22Rv1 (cell line): ENCODE data around the gene MUTYH.

ENCODE experiments used
- H3K27ac ChIP-seq: fragments of 450-650 bp; 2 replicates; pipeline ENCODE4 v1.5.1; 2017
- ZFX ChIP-seq: fragments of 450-650 bp; IDR thresholded peaks from 2 replicates; pipeline ENCODE4 v1.6.1; 2017; ENCODE audit warnings: antibody characterized with exemption, borderline replicate concordance
- TF ChIP-seq, protein P1 (sequence below): fragments of 450-650 bp; IDR thresholded peaks from 2 replicates; pipeline ENCODE4 v1.5.1; 2017; ENCODE audit warnings: mild to moderate bottlenecking

Gene MUTYH

GRCh38 chr1:45348609-45348965 is 8.3 kb upstream of the MUTYH start:
- TF ChIP-seq, protein P1, sequence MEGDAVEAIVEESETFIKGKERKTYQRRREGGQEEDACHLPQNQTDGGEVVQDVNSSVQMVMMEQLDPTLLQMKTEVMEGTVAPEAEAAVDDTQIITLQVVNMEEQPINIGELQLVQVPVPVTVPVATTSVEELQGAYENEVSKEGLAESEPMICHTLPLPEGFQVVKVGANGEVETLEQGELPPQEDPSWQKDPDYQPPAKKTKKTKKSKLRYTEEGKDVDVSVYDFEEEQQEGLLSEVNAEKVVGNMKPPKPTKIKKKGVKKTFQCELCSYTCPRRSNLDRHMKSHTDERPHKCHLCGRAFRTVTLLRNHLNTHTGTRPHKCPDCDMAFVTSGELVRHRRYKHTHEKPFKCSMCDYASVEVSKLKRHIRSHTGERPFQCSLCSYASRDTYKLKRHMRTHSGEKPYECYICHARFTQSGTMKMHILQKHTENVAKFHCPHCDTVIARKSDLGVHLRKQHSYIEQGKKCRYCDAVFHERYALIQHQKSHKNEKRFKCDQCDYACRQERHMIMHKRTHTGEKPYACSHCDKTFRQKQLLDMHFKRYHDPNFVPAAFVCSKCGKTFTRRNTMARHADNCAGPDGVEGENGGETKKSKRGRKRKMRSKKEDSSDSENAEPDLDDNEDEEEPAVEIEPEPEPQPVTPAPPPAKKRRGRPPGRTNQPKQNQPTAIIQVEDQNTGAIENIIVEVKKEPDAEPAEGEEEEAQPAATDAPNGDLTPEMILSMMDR = no peak
- no peak for TF ChIP-seq ZFX
- peak overlapping the region; percentile 78 for H3K27ac ChIP-seq

GRCh38 chr1:45348020-45348419 is 7.8 kb upstream of the MUTYH start:
- no peak for TF ChIP-seq ZFX
- TF ChIP-seq, protein P1 = no peak
- H3K27ac ChIP-seq = peak overlapping the region; percentile 78

GRCh38 chr1:45346473-45346872 is 6.2 kb upstream of the MUTYH start:
- no peak for TF ChIP-seq ZFX
- TF ChIP-seq, protein P1 = no peak
- H3K27ac ChIP-seq = no peak overlapping the region

DNA sequence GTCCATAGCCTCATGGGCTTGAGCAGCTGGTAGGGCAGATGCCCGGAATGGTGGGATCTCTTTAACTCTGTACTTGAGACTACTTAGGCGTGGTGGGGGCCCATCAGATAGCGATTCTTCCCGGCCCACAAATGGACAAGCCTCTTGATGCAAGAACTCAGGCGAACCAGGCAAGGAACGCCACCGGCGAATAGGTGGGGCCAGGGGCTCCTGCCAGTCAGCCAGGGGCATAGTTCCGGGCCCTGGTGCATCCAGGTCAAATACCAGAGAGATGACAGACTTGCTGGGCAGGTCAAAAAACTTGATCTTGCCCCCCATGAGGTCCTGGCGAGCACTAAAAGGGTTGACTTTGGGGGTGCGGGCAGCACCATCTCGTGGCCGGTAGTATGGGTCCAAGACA is 4.8 kb upstream of the MUTYH start:
- H3K27ac ChIP-seq = no peak overlapping the region
- TF ChIP-seq, protein P1 = no peak
- TF ChIP-seq ZFX = no peak

GRCh38 chr1:45344499-45344898 is 4.3 kb upstream of the MUTYH start:
- H3K27ac ChIP-seq = no peak overlapping the region
- TF ChIP-seq, protein P1 = no peak
- no peak for TF ChIP-seq ZFX

- peak overlapping the region; percentile 98 for H3K27ac ChIP-seq
- TF ChIP-seq, protein P1 = no peak
- TF ChIP-seq ZFX = no peak
Observed at GRCh38 chr1:45340816-45341466, 701 bp upstream of the MUTYH start.

DNA sequence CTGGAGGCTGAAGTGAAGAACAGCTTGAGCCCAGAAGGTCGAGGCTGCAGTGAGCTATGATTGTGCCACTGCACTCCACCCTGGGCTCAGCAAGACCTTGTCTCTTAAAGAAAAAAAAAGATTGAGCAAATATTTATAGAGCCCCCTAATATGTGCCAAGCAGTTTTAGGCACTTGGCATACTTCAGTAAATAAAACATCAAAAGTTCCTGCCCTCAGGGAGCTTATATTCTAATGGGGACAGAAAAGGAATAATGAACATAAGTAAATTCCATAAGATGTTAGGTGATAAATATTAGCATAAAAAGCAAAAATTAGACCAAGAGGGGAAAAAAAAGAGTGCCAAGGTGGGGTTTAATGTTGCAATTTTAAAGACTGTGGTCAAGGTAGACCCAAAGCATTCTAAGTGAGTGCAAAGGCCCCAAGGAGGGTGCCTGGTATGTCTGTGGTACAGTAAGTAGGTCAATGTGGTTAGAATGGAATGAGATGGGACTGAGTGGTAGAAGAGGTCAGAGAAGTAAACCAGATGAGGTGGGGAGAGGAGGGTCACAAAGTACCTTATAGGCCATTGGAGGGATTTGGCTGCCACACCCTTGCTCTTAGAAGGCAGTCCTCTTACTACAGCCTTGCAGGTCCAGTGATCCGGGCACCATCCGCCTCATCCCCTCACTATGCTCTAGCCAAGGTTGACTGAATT is 2.5 kb downstream of the MUTYH start:
- H3K27ac ChIP-seq = no peak overlapping the region
- TF ChIP-seq, protein P1 = no peak
- no peak for TF ChIP-seq ZFX
